Parathyroid adenoma (tissue), 2 donors: Measurements from ENCODE around the gene SEZ6L.

Experiments used
- H2AFZ ChIP-seq: fragments of 300-600 bp; sonication (generic); one replicate; pipeline ENCODE4 v1.7.0; 2017; ENCODE audit warnings: antibody characterized with exemption, mild to moderate bottlenecking
- H3K27ac ChIP-seq: fragments of 300-600 bp; sonication (generic); one replicate; pipeline ENCODE4 v1.7.0; 2017
- H3K27me3 ChIP-seq: fragments of 300-600 bp; sonication (generic); one replicate; pipeline ENCODE4 v1.7.0; 2017; ENCODE audit warnings: low read length; ENCODE audit not compliant: control insufficient read depth, insufficient read depth
- H3K36me3 ChIP-seq: fragments of 300-600 bp; sonication (generic); one replicate; pipeline ENCODE4 v1.7.0; 2017; ENCODE audit warnings: low read length; ENCODE audit not compliant: control insufficient read depth, insufficient read depth
- H3K4me1 ChIP-seq: fragments of 300-600 bp; sonication (generic); one replicate; pipeline ENCODE4 v1.7.0; 2017; ENCODE audit warnings: control low read depth
- H3K4me2 ChIP-seq: fragments of 300-600 bp; sonication (generic); one replicate; pipeline ENCODE4 v1.7.0; 2017; ENCODE audit warnings: low read length
- H3K4me3 ChIP-seq: fragments of 300-600 bp; sonication (generic); one replicate; pipeline ENCODE4 v1.7.0; 2017; ENCODE audit warnings: low read depth, low read length
- H3K79me2 ChIP-seq: fragments of 300-600 bp; sonication (generic); one replicate; pipeline ENCODE4 v1.7.0; 2017; ENCODE audit warnings: control low read depth
- H3K9ac ChIP-seq: fragments of 300-600 bp; sonication (generic); one replicate; pipeline ENCODE4 v1.7.0; 2017; ENCODE audit warnings: mild to moderate bottlenecking
- H3K9me3 ChIP-seq: fragments of 300-600 bp; sonication (generic); one replicate; pipeline ENCODE4 v1.7.0; 2017; ENCODE audit warnings: low read length; ENCODE audit not compliant: control insufficient read depth
- CTCF ChIP-seq: fragments of 300-600 bp; sonication (generic); IDR thresholded peaks from one replicate; pipeline ENCODE4 v1.7.0; 2017; ENCODE audit warnings: antibody characterized with exemption, mild to moderate bottlenecking
- donor health status: primary hyperparathyroidism.

SEZ6L gene

DNA sequence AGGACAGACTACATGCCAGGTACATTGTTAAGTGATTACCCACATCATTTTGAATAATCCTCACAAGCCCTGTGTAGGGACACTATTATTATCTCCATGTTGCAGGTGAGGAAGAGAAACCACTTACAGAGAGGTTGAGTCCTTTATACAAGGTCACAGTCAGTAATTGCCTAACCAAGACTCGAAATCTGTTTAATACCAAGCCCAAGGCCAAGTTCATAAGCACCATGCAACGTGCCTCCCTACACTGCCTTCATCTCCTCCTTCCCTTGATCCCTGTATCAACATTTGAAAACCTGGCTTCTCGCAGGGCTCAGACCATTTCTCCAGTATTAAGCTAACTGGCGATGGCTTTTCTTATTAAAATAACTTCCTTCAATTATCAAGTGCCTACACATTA, 41.7 kb upstream of the SEZ6L start:
- TF ChIP-seq CTCF, result no peak
- H2AFZ ChIP-seq, result no peak overlapping the region

DNA sequence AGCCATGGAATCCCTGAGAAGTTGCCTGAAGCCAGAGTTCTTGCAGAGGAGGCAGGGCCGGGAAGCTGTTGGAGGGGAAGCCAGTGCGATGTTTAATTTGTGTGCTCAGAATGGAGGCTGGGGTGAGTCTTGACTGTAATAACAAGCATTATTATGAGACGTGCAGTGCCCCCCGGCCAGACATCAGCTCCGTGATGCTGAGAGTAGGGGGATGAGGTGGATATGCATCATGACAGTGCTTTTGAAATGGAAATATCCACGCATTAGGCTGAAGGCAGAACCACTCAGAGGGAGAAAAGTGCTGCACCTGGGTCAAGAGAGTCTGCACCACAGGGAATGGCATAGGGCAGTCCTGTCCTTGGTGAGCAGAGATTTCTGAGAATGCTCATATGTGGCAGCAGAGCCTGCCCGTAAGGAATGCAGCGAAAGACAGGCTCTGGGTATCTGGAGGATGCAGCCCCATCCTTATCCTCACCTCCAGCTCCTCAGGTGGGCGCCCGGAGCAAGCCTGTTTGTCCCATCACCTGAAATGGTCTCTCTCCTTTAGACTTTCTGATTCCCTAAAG, 37.6 kb upstream of the SEZ6L start:
- Histone ChIP-seq H3K27ac (no peak overlapping the region), H2AFZ (no peak overlapping the region), H3K4me1 (no peaks in the 10 kb centered on the region), H3K9ac (no peak overlapping the region), H3K27me3 (no peaks in the 10 kb centered on the region), H3K9me3 (no peaks in the 10 kb centered on the region), H3K36me3 (no peaks in the 10 kb centered on the region), H3K4me3 (no peak overlapping the region), H3K4me2 (no peak overlapping the region), H3K79me2 (no peaks in the 10 kb centered on the region)
- TF ChIP-seq CTCF, result no peak

More for the DNA sequence above, 41.7 kb upstream of the SEZ6L start:
- no peaks in the 10 kb centered on the region for H3K79me2 ChIP-seq
- H3K36me3 ChIP-seq, result no peaks in the 10 kb centered on the region
- no peak overlapping the region for H3K4me3 ChIP-seq
- no peaks in the 10 kb centered on the region for H3K4me1 ChIP-seq
- H3K27me3 ChIP-seq, result no peaks in the 10 kb centered on the region
- H3K4me2 ChIP-seq, result no peak overlapping the region
- H3K9me3 ChIP-seq, result no peaks in the 10 kb centered on the region
- H3K9ac ChIP-seq, result no peak overlapping the region
- no peak overlapping the region for H3K27ac ChIP-seq

DNA sequence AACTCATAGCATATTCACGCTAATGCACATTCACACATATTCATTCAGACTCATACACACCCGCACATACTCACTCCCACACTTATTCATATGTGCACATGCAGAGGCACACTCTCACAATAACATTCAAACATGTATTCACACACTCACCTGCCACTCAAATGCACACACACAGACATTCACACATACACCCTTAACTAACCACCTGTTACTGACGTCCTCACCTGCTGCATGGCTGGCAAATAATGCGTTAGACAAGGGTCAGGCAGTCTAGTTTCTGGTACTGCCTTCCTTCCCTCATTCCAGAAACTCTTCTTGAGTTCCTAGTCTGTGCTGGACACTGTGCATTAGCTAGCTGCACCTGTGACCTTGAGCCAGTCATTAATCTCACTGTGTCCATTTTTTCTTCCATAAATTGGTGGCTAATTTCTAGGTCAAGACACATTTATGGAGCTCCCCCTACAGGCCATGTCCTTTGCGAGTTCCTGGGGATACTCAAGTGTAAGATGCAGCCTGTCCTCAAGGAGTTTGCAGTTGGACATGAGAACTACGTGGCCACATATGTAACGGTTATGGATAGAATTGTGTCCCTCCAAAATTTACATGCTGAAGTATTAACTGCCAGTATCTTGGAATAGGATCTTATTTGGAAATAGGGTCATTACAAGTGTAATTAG, 34.5 kb upstream of the SEZ6L start:
- no peaks in the 10 kb centered on the region for H3K9me3 ChIP-seq
- H2AFZ ChIP-seq, result no peak overlapping the region
- no peak overlapping the region for H3K4me2 ChIP-seq
- no peak for TF ChIP-seq CTCF
- no peak overlapping the region for H3K4me3 ChIP-seq
- H3K79me2 ChIP-seq, result no peaks in the 10 kb centered on the region
- H3K9ac ChIP-seq, result no peak overlapping the region
- no peaks in the 10 kb centered on the region for H3K4me1 ChIP-seq
- no peaks in the 10 kb centered on the region for H3K36me3 ChIP-seq
- H3K27ac ChIP-seq, result no peak overlapping the region
- no peaks in the 10 kb centered on the region for H3K27me3 ChIP-seq

DNA sequence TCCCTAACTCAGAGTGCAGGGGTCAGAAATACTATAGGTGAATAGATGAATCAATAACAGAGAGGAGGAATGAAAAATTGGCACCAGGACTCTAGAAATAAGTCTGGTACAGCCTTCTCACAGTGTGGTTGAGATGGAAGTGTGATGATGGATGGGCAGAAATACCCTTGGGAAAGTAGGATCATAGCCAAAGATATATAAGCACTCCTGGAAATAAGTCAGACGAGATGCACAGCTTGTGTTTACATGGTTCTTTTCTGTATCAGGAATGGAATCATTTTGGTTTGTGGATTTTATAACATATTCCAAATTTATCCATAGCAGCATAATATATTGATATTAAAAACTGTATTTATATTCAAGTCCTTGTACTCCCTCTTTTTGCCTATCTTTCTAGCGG, 33.5 kb upstream of the SEZ6L start:
- Histone ChIP-seq H3K4me1 (no peaks in the 10 kb centered on the region), H2AFZ (no peak overlapping the region), H3K9ac (no peak overlapping the region), H3K36me3 (no peaks in the 10 kb centered on the region), H3K79me2 (no peaks in the 10 kb centered on the region), H3K27me3 (no peaks in the 10 kb centered on the region), H3K27ac (no peak overlapping the region), H3K4me2 (no peak overlapping the region), H3K4me3 (no peak overlapping the region), H3K9me3 (no peaks in the 10 kb centered on the region)
- no peak for TF ChIP-seq CTCF

DNA sequence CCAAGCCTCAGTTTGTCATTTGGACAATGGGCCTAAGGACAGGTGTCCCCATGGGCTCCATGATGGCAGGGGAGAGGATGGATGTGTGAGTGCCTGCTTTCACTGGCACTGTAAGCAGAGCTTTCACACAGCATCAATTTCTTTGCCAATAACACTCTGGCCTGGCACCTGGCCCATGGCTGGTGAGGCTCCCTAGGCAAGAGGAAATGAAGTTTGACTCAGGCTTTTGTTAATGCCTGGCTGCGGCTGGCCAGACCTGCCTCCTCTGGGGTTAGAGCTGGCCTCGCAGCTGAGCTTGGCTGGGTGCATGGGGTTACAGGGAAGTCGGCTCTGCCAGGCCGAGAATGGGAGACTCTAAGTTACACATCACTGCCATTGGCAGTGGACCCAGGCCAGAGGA, 30.0 kb upstream of the SEZ6L start:
- H3K27me3 ChIP-seq, result no peaks in the 10 kb centered on the region

More for the DNA sequence above, 30.0 kb upstream of the SEZ6L start:
- Histone ChIP-seq H3K9ac (no peak overlapping the region), H3K4me3 (no peak overlapping the region), H2AFZ (no peak overlapping the region), H3K27ac (no peak overlapping the region), H3K4me1 (no peaks in the 10 kb centered on the region), H3K36me3 (no peaks in the 10 kb centered on the region), H3K79me2 (no peaks in the 10 kb centered on the region), H3K4me2 (no peak overlapping the region), H3K9me3 (no peaks in the 10 kb centered on the region)
- no peak for TF ChIP-seq CTCF
